ENCODE measurements around the gene SPATA16.

SPATA16 gene

GRCh38 chr3:173096994-173097785 is 43.8 kb downstream of the SPATA16 start:
- TF ChIP-seq ELF4 (IDR thresholded peaks at IDR 0.05) = no peak
- no peak for TF ChIP-seq ARNT (IDR thresholded peaks at IDR 0.05)
- no peak for TF ChIP-seq ZNF384 (IDR thresholded peaks at IDR 0.05)
- no peak for TF ChIP-seq NFRKB (IDR thresholded peaks at IDR 0.05)
- no peak for TF ChIP-seq SP1 (IDR thresholded peaks at IDR 0.05)
- no peak for TF ChIP-seq FOXM1 (IDR thresholded peaks at IDR 0.05; ENCODE audit: borderline replicate concordance)
- TF ChIP-seq SUZ12 (IDR thresholded peaks at IDR 0.05) = no peak
- no peak for TF ChIP-seq TARDBP (IDR thresholded peaks at IDR 0.05)
- TF ChIP-seq LEF1 (IDR thresholded peaks at IDR 0.05; ENCODE audit: borderline replicate concordance) = no peak
- no peak for TF ChIP-seq L3MBTL2 (conservative IDR thresholded peaks at IDR 0.05)
- no peak for TF ChIP-seq BHLHE40 (IDR thresholded peaks at IDR 0.05; ENCODE audit: borderline replicate concordance)
- TF ChIP-seq HDGF (IDR thresholded peaks at IDR 0.05; ENCODE audit: borderline replicate concordance) = no peak
- no peak for TF ChIP-seq PKNOX1 (IDR thresholded peaks at IDR 0.05)
- TF ChIP-seq FOXK2 (IDR thresholded peaks at IDR 0.05) = no peak
- no peak for TF ChIP-seq CTBP1 (IDR thresholded peaks at IDR 0.05; ENCODE audit: borderline replicate concordance)
- DNase-seq (ENCODE audit: extremely low spot score) = no peak
- CTCF ChIA-PET = no interaction called here

GRCh38 chr3:173096140-173096539 is 44.9 kb downstream of the SPATA16 start:
- ChIA-PET CTCF (no interaction called here), POLR2A (no interaction called here)

More at GRCh38 chr3:173096994-173097785, 43.8 kb downstream of the SPATA16 start:
- POLR2A ChIA-PET = no interaction called here

GRCh38 chr3:173092038-173092437 is 49.0 kb downstream of the SPATA16 start:
- no peak for TF ChIP-seq ELF4 (IDR thresholded peaks at IDR 0.05)
- no peak for TF ChIP-seq PKNOX1 (IDR thresholded peaks at IDR 0.05)
- TF ChIP-seq BHLHE40 (IDR thresholded peaks at IDR 0.05; ENCODE audit: borderline replicate concordance) = no peak
- no peak for TF ChIP-seq CTBP1 (IDR thresholded peaks at IDR 0.05; ENCODE audit: borderline replicate concordance)
- no peak for TF ChIP-seq NFRKB (IDR thresholded peaks at IDR 0.05)
- no peak for TF ChIP-seq FOXM1 (IDR thresholded peaks at IDR 0.05; ENCODE audit: borderline replicate concordance)
- no peak for TF ChIP-seq L3MBTL2 (conservative IDR thresholded peaks at IDR 0.05)
- no peak for TF ChIP-seq SP1 (IDR thresholded peaks at IDR 0.05)
- no peak for TF ChIP-seq FOXA1 (IDR thresholded peaks at IDR 0.05)
- TF ChIP-seq TARDBP (IDR thresholded peaks at IDR 0.05) = no peak
- TF ChIP-seq FOXK2 (IDR thresholded peaks at IDR 0.05) = no peak
- TF ChIP-seq ZNF384 (IDR thresholded peaks at IDR 0.05) = no peak
- POLR2A ChIA-PET = no interaction called here
- CTCF ChIA-PET = no interaction called here
- no peak for DNase-seq (ENCODE audit: extremely low spot score)

More at GRCh38 chr3:173096140-173096539, 44.9 kb downstream of the SPATA16 start:
- no peak for TF ChIP-seq L3MBTL2 (conservative IDR thresholded peaks at IDR 0.05)
- TF ChIP-seq ARNT (IDR thresholded peaks at IDR 0.05) = no peak
- TF ChIP-seq PKNOX1 (IDR thresholded peaks at IDR 0.05) = no peak
- TF ChIP-seq SUZ12 (IDR thresholded peaks at IDR 0.05) = no peak
- no peak for TF ChIP-seq NFRKB (IDR thresholded peaks at IDR 0.05)
- no peak for TF ChIP-seq FOXM1 (IDR thresholded peaks at IDR 0.05; ENCODE audit: borderline replicate concordance)
- no peak for TF ChIP-seq BHLHE40 (IDR thresholded peaks at IDR 0.05; ENCODE audit: borderline replicate concordance)
- TF ChIP-seq HDGF (IDR thresholded peaks at IDR 0.05; ENCODE audit: borderline replicate concordance) = no peak
- TF ChIP-seq CTBP1 (IDR thresholded peaks at IDR 0.05; ENCODE audit: borderline replicate concordance) = no peak
- TF ChIP-seq SP1 (IDR thresholded peaks at IDR 0.05) = no peak
- no peak for TF ChIP-seq LEF1 (IDR thresholded peaks at IDR 0.05; ENCODE audit: borderline replicate concordance)
- DNase-seq (ENCODE audit: extremely low spot score) = no peak

- TF ChIP-seq PKNOX1 (IDR thresholded peaks at IDR 0.05) (no peak), SP1 (IDR thresholded peaks at IDR 0.05) (no peak), CTBP1 (IDR thresholded peaks at IDR 0.05; ENCODE audit: borderline replicate concordance) (no peak)
- no peak for DNase-seq (ENCODE audit: extremely low spot score)
- ChIA-PET POLR2A (no interaction called here), CTCF (no interaction called here)
Observed at GRCh38 chr3:173090492-173090891, 50.5 kb downstream of the SPATA16 start.

- ChIA-PET POLR2A (no interaction called here), CTCF (no interaction called here)
- TF ChIP-seq TARDBP (IDR thresholded peaks at IDR 0.05) (no peak), L3MBTL2 (conservative IDR thresholded peaks at IDR 0.05) (no peak), BHLHE40 (IDR thresholded peaks at IDR 0.05; ENCODE audit: borderline replicate concordance) (no peak), SP1 (IDR thresholded peaks at IDR 0.05) (no peak), ZNF384 (IDR thresholded peaks at IDR 0.05) (no peak), SUZ12 (IDR thresholded peaks at IDR 0.05) (no peak), NFRKB (IDR thresholded peaks at IDR 0.05) (no peak), LEF1 (IDR thresholded peaks at IDR 0.05; ENCODE audit: borderline replicate concordance) (no peak)
- DNase-seq (ENCODE audit: extremely low spot score) = no peak
Observed at GRCh38 chr3:173089283-173089682, 51.8 kb downstream of the SPATA16 start.

- ChIA-PET POLR2A (no interaction called here), CTCF (no interaction called here)
- DNase-seq (ENCODE audit: extremely low spot score) = no peak
- TF ChIP-seq TARDBP (IDR thresholded peaks at IDR 0.05) = no peak
Observed at GRCh38 chr3:173078525-173078924, 62.5 kb downstream of the SPATA16 start.
